HepG2 (cell line): Measurements from ENCODE around the gene RPSA. TPM values are rescaled to one million over a fixed set of nuclear protein-coding genes. Genes with fewer than 3 reads are reported as not detected.

Experiments
- AKAP8 ChIP-seq: sonication (generic); formaldehyde crosslinking; IDR thresholded peaks from 2 replicates; pipeline ENCODE4 v1.5.1; 2020; ENCODE audit warnings: mild to moderate bottlenecking, missing genetic modification reagents
- HMGA1 ChIP-seq: sonication (generic); formaldehyde crosslinking; conservative IDR thresholded peaks from 2 replicates; pipeline ENCODE4 v1.4.0; 2020; ENCODE audit warnings: missing genetic modification reagents
- HMGXB3 ChIP-seq: sonication (generic); formaldehyde crosslinking; IDR thresholded peaks from 2 replicates; pipeline ENCODE4 v1.4.0; 2020; ENCODE audit warnings: missing genetic modification reagents, borderline replicate concordance
- IRF1 ChIP-seq: sonication (generic); formaldehyde crosslinking; IDR thresholded peaks from 2 replicates; pipeline ENCODE4 v1.4.0; 2020; ENCODE audit warnings: low read depth, mild to moderate bottlenecking, missing genetic modification reagents
- MEIS1 ChIP-seq: sonication (generic); formaldehyde crosslinking; IDR thresholded peaks from 2 replicates; pipeline ENCODE4 v1.9.0; 2021; ENCODE audit warnings: mild to moderate bottlenecking, missing genetic modification reagents, moderate library complexity, borderline replicate concordance
- PREB ChIP-seq: sonication (generic); formaldehyde crosslinking; IDR thresholded peaks from 2 replicates; pipeline ENCODE4 v1.4.0; 2020; ENCODE audit warnings: missing genetic modification reagents
- RFXAP ChIP-seq: sonication (generic); formaldehyde crosslinking; IDR thresholded peaks from 2 replicates; pipeline ENCODE4 v1.4.0; 2020; ENCODE audit warnings: missing genetic modification reagents, borderline replicate concordance
- THYN1 ChIP-seq: sonication (generic); formaldehyde crosslinking; IDR thresholded peaks from 2 replicates; pipeline ENCODE4 v1.8.1; 2023; ENCODE audit warnings: low read depth, mild to moderate bottlenecking, moderate library complexity, missing genetic modification reagents, borderline replicate concordance
- TRAFD1 ChIP-seq: sonication (generic); formaldehyde crosslinking; IDR thresholded peaks from 2 replicates; pipeline ENCODE4 v1.5.1; 2020; ENCODE audit warnings: missing genetic modification reagents, mild to moderate bottlenecking, borderline replicate concordance
- ZFY ChIP-seq: sonication (generic); formaldehyde crosslinking; IDR thresholded peaks from 2 replicates; pipeline ENCODE4 v1.4.0; 2020; ENCODE audit warnings: missing genetic modification reagents
- ZNF121 ChIP-seq: sonication (generic); formaldehyde crosslinking; IDR thresholded peaks from 2 replicates; pipeline ENCODE4 v1.5.0; 2020; ENCODE audit warnings: mild to moderate bottlenecking, missing genetic modification reagents
- ZNF180 ChIP-seq: sonication (generic); formaldehyde crosslinking; IDR thresholded peaks from 2 replicates; pipeline ENCODE4 v1.4.0; 2020; ENCODE audit warnings: low read depth, missing genetic modification reagents, borderline replicate concordance
- ZNF24 ChIP-seq: fragments of 450-650 bp; IDR thresholded peaks from 2 replicates; pipeline ENCODE4 v1.6.1; 2017; ENCODE audit warnings: antibody characterized with exemption, mild to moderate bottlenecking
- ZNF282 ChIP-seq: fragments of 450-650 bp; IDR thresholded peaks from 2 replicates; pipeline ENCODE4 v1.6.1; 2018; ENCODE audit not compliant: partially characterized antibody
- ZNF382 ChIP-seq: sonication (generic); formaldehyde crosslinking; IDR thresholded peaks from 2 replicates; pipeline ENCODE4 v1.5.0; 2020; ENCODE audit warnings: missing genetic modification reagents, mild to moderate bottlenecking, borderline replicate concordance
- ZNF468 ChIP-seq: sonication (generic); formaldehyde crosslinking; IDR thresholded peaks from 2 replicates; pipeline ENCODE4 v1.8.0; 2022; ENCODE audit warnings: mild to moderate bottlenecking, moderate library complexity, missing genetic modification reagents
- ZNF768 ChIP-seq: sonication (generic); formaldehyde crosslinking; IDR thresholded peaks from 2 replicates; pipeline ENCODE4 v1.4.0; 2020; ENCODE audit warnings: missing genetic modification reagents
- ZSCAN31 ChIP-seq: sonication (generic); formaldehyde crosslinking; IDR thresholded peaks from 2 replicates; pipeline ENCODE4 v1.5.0; 2020; ENCODE audit warnings: low read depth, mild to moderate bottlenecking, missing genetic modification reagents
- polyA plus RNA-seq, 8 experiments: library from polyadenylated mRNA; depleted of rRNA in 3 of 8; stranded (reverse) in 7 of 8; unstranded in 1 of 8; fragments of >200 nt; fragmentation: Illumina TruSeq in 4 of 8; extraction: Trizol in 4 of 8; gene quantifications; 2 replicates each; pipeline versions ENCODE4 v1.2.1 to v1.2.3, GENCODE V29; 2011 to 2016; ENCODE audit warnings: low read depth in 4 of 8, missing spikeins in 1 of 8, mixed read lengths in 1 of 8; ENCODE audit not compliant: insufficient read depth in 1 of 8
- total RNA-seq, 5 experiments: library from RNA; depleted of rRNA; stranded (reverse); fragments of >200 nt; fragmentation: Illumina TruSeq; extraction: Trizol; gene quantifications; 2 replicates each; pipeline ENCODE4 v1.2.3, GENCODE V29; 2016; ENCODE audit warnings: low read depth in 1 of 5

Gene RPSA
- total and polyA plus RNA-seq, 2 of the 13 experiments (the other 11 are each of a cell fraction or from before 2014, with no cell fraction given), result 1,683 to 3,226 TPM

- TF ChIP-seq ZNF121 (CRISPR knock-in tag), result no peak; the same call in 1 of the 2 replicates
- TF ChIP-seq RFXAP (CRISPR knock-in tag), result peak; percentile 77; the same call in 1 of the 2 replicates
- no peak for TF ChIP-seq ZNF382 (CRISPR knock-in tag)
- TF ChIP-seq TRAFD1, result no peak
- no peak for TF ChIP-seq PREB (CRISPR knock-in tag)
- TF ChIP-seq ZNF24, result no peak
- TF ChIP-seq HMGA1, result no peak
- peak; percentile 100 for TF ChIP-seq ZFY (CRISPR knock-in tag)
- no peak for TF ChIP-seq ZNF282
- TF ChIP-seq ZSCAN31 (CRISPR knock-in tag), result peak; percentile 94
- TF ChIP-seq THYN1 (CRISPR knock-in tag), result no peak
- TF ChIP-seq IRF1 (CRISPR knock-in tag), result 0 out of 2 replicates have a peak, but pooled peaks have one; percentile 33
- no peak for TF ChIP-seq ZNF468 (CRISPR knock-in tag)
- TF ChIP-seq AKAP8, result peak; percentile 59; the same call in 1 of the 2 replicates
- 0 out of 2 replicates have a peak, but pooled peaks have one; percentile 31 for TF ChIP-seq ZNF180
- TF ChIP-seq ZNF768, result peak; percentile 66
- 0 out of 2 replicates have a peak, but pooled peaks have one; percentile 66 for TF ChIP-seq HMGXB3
- 0 out of 2 replicates have a peak, but pooled peaks have one; percentile 52 for TF ChIP-seq MEIS1 (CRISPR knock-in tag)
Observed at GRCh38 chr3:39406368-39407258, at the start of gene RPSA (continued).
